SK-N-MC (cell line): Measurements from ENCODE around the gene CHST9.

ENCODE experiments used
- EZH2 ChIP-seq: fragments of 200-600 bp; sonication (generic); IDR thresholded peaks from one replicate; pipeline ENCODE4 v1.6.1; 2017; ENCODE audit warnings: antibody characterized with exemption
- FOXP2 ChIP-seq: optimal IDR thresholded peaks from 2 replicates; pipeline ENCODE3; 2011; ENCODE audit warnings: mild to moderate bottlenecking, moderate library complexity; ENCODE audit not compliant: insufficient read depth; ENCODE audit errors: extremely low read length, control extremely low read depth
- POLR2AphosphoS5 ChIP-seq: IDR thresholded peaks from 2 replicates; pipeline ENCODE4 v1.6.1; 2012; ENCODE audit warnings: mild to moderate bottlenecking, low read depth, low read length, borderline replicate concordance

DNA sequence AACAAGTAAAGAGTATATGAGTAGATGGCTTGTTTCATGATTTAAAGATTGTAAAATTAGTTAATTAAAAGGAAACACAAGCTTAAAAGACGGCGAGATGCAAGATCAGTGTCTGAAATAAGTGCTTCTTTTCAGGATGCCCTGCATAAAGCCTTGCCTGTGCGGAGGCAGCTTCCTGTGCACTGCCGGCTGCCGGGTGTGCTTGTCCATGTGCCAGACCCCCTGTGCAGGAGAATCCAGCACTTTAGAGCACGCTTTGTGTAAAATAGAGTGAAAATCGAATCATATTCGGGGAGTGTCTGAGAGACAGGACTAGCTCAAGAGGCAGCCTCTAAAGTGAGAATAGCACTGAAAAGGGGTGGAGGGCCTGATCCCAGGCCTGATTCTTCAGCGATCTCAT, 154.7 kb downstream of the CHST9 start:
- TF ChIP-seq POLR2AphosphoS5 = no peak
- TF ChIP-seq EZH2 = no peak
- TF ChIP-seq FOXP2 = no peak
